ENCODE data around the gene ESPNL.

ESPNL gene

DNA sequence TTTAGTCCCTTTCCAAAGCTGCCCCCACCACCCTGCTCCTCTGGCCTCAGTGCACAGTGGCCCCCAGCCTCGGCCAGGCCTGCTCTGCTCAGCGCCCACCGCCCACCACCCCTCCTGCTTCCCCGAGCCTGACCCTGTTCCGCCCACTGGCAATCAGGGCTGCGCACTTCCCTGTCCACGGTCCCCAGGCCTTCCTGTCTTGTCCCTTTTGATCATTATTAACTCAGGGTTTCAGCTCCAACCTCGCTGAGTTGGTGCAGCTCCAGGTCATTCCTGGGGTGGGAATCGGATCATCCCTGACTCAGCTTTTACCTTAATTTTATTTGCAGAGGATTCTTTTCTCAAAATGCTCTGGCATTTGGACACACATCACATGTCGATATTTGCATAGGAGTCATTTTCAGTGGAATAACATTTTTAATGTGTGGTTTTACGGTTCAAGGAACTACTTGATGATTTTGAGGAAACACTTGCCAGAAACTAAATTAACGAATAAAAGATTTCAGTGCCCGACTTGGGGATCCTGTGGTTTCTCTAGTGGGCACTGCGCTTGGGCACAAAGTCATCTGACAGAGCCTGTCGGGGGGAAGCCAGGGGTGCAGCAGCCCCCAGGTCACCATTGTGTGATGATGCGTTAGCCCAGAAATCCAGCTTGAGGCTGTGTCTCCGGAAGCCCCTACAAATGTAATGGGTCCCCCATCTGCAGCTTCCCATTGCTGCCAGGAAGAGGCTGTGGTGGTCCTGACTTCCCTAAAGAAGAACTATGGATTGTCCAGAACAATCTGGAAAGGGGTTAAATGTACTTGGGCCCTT lies 1.0 kb upstream of the ESPNL start:
- DNase-seq, result no peak

DNA sequence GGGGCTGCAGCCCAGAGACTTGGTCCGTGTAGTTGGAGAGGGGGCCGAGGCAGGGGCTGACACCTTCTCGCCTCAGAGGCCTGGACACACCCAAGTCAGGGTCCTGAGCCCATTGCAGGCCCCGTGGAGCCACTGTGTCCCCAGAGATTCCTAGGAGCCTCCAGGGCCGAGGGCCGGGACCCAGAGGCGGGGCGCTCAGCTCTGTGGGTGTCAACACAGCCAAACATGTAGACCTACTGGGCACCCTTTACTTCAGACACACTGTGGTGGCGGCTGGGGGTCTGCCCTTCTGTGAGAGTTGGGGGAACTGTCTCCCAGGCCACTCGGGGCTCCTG lies 459 bp upstream of the ESPNL start:
- DNase-seq, result no peak

DNA sequence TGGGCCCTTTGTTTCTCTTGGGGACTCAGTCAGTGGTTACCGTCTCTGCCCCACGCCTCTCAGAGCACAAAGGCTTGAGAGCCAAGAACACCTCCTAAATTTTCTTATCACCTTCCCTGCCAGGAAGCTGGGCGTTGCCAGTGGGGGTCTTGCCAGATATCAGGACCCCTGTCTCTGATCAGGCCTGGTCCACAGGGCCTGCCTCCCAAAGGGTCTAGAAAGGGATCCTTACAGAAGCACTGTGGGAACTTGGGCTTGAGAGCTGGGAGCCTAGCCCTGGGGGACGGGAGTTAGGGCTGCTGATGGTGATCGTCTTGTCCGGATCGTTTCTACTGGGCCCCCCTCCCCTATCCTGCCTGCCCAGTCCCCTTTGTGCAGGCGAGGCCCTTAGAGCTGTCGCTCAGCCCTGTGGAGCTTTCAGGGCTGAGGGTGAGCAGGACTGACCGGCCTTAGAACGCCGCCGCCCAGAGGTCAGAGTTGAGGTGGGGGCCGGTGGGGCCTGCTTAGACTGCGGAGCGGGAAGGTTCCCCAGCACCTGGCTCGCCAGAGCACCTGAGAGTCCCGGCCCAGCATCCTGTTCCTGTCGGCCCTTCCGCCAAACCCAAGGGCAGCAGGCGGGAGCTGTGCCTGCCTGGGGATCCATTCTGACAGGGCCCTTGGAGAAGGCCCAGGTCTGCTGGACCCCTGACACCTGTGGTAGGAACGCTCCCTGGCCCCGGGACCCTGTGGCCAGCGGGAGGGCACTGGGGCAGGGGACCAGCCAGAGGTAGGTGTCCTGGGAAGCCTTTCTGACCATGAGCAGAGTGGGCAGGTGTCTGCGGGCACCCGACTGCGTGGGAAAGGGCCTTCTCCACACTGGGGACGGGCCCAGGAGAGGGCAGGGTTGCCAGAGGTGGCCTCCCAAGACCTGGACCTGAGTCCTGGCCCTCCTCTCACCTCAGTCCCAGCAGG lies 956 bp downstream of the ESPNL start:
- no peak for DNase-seq

DNA sequence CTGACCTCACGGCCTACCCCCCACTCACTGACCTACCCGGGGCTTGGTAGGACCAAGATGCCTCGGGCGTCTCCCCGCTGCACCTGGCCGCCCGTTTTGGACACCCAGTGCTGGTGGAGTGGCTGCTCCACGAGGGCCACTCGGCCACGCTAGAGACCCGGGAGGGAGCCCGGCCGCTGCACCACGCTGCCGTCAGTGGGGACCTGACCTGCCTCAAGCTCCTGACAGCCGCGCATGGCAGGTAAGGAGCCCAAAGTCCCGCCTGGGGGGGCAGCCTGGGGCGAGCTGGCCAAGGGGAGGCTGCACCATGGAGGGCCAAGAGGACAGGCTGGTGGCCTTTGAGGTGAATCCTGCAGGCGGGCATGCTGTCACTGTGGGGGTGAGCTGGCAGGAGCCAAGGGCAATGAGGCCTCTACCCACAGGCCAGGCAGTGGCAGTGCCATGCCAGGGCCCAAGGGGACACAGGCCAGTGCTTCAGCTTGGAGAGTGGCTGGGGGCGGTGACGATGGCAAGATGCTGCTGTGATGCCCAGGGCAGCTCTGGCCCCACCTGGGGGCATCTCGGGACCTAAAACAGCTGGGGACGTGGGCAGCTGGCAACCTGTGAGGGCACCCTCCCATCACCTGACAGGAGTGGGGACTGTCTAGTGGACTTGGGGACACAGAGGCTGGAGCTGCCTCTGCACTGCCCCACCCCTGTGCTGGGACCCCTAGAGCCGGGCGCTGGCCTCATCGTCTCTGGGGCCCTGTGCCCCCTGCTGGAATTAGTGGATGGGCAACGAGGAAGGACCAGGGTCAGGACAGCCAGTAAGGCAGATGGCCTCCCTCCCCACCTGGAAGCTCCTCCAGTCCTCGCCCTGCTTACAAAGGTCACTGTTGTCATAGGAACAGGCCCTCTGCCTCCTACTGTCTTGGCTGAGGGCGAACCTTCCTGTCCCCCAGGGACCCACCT lies 2.0 kb downstream of the ESPNL start:
- DNase-seq, result no peak

DNA sequence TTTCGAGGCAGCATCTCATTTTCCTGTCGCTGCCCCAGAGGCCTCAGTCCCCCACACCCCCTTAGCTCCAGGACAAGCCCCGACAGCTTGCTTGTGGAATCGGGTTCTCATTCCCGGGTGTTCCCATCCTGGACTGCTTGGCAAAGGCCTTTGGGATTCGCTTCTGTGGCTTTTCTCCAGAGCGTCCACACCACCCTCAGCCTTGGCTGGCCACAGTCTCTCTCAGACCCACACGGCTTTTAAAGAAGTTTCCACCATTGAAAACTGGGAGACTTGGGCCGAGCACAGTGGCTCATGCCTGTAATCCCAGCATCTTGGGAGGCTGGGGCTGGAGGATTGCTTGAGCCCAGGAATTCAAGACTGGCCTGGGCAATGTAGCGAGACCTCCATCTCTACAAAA lies 2.7 kb downstream of the ESPNL start:
- DNase-seq, result no peak

DNA sequence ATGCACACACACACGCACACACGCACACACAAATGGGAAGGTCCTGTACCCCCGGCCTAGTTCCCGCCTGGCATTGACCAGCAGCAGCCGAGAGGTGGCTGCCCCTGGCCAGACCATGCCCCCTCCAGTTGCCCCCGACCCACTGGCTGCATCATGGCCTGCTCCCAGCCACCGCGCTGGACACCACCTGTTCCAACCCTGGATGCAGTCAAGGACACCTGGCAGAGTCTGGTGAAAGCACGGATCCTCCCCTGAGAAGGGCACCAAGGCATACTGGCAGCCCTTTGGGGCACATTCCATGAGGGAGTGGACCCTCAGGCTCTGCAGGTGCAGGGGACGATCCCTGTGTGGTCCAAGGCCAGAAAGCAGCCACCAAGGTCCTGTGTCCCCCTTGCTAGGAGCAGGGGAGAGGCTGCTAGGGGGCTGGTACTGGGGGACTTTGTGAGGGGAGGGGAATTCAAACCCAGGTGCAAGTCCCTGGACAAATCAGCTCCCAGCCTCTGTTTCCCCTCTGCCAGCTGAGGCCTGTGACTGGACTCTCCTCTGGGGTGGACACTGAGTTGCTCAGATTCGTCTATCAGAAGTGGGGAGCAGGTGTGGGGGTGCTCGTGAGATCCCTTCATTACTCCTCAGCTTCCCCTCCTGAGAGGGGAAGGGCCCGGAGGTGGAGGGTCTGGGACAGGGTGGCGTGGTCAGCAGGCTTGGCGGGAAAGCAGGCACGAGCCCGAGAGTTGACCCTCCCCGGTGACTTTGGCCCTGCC lies 3.5 kb downstream of the ESPNL start:
- DNase-seq, result no peak

DNA sequence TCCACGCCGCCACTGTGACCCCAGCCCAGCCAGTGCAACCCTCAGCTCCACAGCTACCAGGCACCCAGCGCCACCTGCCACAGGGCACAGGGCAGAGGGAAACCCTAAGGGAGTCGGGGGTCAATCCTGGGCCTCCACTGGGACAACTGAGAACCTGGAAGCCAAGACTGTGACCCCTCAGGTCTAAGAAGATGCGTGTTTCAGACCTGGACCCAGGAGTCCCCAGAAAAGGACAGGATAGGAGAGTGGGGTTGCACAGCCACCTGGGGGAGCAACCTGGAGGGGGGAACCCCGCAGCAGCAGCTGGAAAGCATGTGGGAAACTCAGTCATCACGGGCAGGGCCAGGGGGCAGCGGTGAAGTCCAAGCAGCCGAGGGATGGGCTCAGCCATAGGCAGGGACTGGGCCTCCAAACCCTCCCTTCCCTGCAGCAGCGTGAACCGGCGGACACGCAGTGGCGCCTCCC lies 4.1 kb downstream of the ESPNL start:
- no peak for DNase-seq

DNA sequence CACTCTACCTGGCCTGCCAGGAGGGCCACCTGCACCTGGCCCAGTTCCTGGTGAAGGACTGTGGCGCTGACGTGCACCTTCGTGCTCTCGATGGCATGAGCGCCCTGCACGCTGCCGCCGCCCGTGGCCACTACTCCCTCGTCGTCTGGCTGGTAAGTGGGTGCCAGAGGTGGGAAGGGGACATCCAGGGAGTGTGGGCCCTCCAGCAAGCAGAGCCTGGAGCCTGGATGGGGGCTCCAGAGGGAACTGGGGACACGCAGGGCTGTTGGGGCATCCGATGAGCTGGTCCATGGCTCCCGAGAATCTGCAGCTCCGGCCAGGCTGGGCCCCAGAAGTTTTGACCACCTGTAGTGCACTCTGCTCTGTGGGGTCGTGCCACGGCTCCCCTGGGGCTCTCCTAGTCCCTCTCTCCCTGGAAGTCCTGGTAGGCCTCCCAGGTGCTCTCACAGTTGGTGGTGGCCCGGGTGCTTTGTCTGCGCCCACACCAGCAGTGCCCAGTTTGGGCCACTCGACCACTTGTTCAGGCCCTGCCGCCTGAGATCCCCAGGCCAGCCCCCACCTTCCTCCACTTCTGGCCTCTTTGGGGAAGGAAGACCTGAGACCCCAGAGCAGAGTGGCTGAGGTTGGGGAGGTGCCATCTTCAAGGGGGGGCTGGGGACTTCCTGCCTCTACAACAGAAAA lies 4.7 kb downstream of the ESPNL start:
- DNase-seq, result no peak

DNA sequence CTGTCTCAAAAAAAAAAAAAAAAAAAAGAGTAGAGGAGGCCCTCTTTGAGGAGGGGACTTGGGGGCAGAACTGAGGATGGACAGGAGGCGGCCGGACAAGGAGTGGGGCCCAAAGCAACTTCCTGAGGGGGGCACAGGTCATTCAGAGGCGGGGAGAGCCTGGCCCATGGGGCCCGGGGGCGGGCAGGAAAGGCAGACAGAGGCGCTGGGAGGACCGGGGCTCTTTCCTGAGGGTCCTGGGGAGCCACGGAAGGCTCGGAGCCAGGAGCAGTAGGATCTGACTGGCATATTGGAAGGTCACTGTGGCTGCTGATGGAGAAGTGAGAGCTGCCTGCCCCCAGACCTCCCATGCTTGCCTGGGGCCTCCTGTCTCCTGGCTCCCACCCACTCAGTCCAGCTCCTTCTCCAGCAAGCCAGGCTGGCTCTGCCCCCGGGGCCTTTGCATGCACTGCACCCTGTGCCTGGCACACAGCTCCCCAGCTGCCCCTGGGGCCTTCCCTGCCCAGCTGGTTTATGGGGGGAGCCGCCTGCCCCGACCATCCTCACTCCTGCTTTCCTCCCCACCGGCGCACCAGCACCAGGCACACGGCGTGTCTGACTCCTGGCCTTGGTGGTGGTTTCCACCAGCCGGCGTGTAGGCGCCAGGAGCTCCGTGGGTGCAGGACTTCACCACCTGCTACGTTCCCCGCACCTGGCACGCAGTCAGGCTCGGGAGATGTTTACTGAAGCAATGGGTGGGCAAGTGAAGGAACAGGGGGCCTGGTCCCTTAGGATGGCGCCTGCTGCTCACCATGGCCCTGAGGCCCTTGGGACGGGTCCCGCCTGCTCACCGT lies 5.6 kb downstream of the ESPNL start:
- DNase-seq, result no peak

DNA sequence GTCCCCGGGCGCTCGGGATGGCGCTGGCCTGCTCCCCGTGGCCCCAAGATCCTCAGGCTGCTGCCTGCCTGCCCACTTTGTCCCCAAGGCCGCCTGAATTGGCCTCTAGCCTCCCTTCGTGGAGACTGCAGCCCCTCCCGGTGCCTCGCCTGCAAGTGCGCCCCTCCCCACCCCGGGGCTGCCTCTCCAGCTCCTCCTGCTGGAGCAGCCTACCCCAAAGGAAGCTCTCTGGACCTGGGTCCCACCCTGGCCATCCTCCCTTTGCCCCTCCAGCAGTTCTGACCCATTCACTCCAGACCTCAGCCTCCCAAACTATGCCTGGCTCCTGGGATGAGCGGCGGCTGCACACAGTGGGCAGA lies 6.2 kb downstream of the ESPNL start:
- no peak for DNase-seq

DNA sequence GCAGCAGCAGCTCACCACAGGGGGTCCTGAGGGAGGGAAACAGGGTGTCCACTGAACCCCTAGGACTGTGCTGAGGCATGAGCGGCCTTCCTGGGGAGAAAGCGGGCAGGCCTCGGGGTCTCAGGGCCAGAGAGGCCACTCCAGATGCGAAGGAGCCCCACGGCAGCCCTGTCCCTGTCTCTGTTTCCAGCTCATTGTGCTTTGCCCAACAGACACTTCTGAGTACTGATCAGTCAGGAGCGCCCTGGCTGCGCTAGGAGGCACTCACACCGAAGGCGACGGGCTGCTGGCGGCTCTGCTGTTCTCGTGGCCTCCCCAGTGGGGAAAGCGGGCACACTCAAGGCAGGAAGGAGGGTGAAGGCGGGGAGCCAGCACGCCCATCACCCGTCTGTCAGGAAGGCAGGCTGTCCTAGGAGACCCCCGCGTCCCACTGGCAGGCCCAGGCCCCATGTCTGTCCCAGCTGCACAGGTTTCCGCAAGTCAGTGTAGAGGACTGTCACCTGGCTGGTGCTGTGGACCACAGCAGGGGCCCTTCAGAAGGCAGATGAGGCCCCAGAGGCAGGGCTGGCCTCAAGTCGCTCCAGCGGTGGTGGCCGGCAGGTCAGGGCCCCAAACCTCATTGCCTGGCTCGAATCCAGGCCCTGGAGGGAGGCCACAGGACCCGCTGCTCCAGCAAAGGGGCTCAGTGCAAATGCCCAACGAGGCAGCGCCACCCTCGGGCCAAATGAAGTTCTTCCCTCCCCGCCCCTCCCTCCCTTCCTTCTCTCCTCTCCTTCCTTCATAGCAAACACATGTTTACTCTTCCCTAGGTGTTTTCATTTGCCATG lies 6.8 kb downstream of the ESPNL start:
- peak in 1 of 56 donors; percentile 19 for DNase-seq

DNA sequence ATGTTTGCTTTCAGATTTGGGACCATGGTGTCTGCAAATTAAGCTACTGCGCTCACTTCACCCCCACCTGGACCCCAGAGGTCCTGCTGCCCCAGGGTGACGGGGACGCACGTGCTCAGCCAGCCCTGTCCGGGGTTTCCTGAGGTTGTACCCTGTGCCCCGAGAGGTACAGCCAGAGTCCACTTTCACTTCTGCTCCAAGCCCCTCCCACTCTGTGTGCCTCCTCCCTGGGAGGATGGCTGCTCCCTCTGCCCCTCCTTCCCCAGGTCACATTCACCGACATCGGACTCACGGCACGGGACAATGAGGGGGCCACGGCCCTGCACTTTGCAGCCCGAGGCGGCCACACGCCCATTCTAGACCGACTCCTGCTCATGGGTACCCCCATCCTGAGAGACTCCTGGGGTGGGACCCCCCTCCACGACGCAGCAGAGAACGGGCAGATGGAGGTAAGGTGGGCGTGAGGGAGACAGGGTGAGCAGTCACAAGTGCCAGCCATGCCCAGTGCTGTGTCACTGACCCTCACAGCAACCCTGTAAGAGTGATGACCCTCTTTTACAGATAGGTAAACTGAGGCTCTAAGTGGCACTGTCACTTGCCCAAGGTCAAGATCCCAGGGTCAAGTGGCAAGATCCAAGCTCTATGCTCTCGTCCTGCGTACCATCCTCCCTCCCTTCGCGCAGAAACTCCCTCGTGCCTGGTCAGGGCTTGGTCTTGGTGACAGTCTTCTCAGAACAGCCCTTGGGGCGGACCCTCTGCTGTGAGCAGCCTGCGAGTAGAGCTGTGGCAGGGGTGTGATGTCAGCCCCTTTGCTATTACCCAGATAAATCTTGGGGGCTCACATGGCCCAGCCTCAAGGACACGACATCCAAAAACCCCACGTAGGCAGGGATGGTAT lies 7.6 kb downstream of the ESPNL start:
- DNase-seq, result no peak

DNA sequence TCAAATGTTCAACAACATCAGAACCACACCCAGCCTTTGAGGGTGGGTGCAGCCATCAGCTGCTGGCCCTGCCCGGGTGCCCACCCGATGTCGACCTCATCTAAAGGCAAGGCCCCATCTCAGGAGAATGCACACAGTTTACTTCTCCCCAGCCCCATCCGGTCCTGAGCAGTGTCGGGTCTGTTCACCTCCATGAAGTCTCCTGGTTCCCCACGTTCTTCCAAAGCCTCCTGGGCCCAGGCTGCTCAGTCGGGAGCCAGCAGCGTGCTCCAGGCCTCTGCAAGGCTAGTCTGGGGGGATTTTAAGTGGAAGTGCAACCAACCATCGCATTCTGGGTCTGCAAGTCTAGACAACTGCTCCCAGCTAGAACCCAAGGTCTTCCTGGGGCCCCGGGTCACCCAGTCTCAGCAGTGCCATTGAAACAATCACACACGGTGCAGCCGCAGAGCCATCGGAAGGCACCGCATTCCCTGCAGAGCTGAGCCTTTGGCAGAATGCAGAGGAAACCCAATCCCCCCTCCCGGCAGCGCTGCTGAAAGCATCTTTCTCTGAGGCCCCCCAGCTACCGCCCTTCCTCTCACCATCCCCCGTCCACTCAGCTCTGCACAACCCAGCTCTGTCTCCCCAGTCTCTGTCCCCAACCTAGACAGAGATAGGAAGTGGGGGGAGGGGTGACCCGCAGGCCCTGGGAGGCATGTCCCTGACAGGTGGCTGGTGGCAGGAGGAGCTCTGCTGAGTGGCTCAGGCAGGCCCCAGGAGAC lies 8.5 kb downstream of the ESPNL start:
- no peak for DNase-seq

DNA sequence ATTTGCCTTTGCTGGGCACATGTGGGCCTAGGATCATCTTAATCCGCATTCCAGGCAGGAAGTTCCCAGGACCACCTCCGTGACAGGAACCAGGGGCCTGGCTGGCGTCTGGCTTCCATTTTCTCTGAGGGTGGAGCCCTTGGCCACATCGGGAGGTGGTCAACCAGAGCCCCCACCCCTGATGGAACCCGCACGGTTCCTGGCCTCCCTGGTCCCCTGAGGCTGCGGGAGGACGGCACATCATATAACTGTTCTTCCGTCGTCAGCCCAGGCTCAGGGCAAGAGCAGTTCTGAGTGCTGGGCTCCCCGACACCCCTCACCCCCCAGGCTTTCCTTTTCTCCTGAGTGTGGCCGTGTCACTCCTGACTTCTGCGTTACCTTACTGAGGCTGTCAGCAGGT lies 13.5 kb downstream of the ESPNL start:
- DNase-seq, result no peak

DNA sequence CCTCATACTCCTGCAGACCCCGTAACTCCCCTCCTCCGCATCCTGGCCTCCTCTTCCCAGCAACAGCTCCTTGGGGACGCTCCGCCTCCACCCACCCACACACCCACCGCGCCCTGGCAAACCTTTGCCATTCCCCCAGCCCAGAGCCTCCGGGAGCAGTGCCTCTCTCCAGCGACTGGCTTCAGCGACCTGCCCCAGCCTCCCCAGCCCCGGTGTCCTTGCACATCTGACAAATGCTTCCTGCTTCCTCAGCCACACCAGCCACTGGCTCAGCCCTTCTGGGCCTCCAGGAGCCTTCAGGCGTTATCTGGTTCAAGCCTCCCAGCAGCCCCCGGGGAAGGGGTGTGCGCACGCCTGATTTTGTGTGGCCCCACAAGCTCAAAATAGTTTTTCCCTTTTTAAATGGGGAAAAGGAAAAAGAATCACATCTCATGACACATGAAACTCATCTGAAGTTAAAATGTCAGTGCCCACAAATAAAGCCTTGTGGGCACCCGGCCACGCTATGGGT lies 14.2 kb downstream of the ESPNL start:
- no peak for DNase-seq
